GM20000 (cell line): ENCODE results near the gene C5AR2.
"Not testable (repeated sequence)": the region's sequence is repeated elsewhere in the genome, so short reads cannot be mapped to it uniquely, and the experiment has no call there.

ENCODE experiments used
- DNase-seq: peaks from one replicate; pipeline ENCODE4 v3.0.0; 2012; ENCODE audit warnings: low spot score
- TF ChIP-seq, protein P1 (sequence below): IDR thresholded peaks from 2 replicates; pipeline ENCODE4 v1.5.1; 2012; ENCODE audit warnings: mild to moderate bottlenecking, control low read depth; ENCODE audit errors: extremely low read depth, missing control alignments

C5AR2 gene

DNA sequence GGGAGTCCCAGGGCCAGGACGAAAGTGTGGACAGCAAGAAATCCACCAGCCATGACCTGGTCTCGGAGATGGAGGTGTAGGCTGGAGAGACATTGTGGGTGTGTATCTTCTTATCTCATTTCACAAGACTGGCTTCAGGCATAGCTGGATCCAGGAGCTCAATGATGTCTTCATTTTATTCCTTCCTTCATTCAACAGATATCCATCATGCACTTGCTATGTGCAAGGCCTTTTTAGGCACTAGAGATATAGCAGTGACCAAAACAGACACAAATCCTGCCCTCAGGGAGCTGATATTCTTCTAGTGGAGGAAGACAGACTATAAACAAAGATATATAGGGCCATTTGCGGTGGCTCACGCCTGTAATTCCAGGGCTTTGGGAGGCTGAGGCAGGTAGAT lies 9.8 kb downstream of the C5AR2 start:
- DNase-seq, result no peak

DNA sequence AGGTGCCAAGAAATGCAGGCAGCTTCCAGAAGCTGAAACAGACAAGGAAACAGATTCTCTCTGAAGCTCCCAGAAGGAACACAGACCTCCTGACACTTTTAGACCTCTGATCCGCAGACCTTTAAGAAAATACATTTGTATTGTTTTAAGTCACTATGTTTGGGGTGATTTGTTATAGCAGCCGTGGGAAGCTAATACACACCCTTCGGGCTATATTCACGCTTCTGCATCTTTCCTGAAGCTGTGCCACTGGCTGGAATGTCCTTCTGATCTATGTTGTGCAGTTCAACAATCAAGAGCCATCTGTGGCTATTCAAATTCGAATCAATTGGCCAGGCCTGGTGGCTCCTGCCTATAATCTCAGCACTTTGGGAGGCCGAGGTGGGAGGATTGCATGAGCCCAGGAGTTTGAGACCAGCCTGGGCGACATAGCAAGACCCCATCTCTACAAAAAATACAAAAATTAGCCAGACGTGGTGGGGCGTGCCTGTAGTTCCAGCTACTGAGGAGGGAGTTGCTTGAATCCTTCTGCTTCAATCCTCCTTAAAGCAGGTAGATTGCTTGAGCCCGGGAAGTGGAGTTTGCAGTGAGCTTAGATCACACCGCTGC lies 11.3 kb downstream of the C5AR2 start:
- no peak for DNase-seq
- TF ChIP-seq, protein P1, sequence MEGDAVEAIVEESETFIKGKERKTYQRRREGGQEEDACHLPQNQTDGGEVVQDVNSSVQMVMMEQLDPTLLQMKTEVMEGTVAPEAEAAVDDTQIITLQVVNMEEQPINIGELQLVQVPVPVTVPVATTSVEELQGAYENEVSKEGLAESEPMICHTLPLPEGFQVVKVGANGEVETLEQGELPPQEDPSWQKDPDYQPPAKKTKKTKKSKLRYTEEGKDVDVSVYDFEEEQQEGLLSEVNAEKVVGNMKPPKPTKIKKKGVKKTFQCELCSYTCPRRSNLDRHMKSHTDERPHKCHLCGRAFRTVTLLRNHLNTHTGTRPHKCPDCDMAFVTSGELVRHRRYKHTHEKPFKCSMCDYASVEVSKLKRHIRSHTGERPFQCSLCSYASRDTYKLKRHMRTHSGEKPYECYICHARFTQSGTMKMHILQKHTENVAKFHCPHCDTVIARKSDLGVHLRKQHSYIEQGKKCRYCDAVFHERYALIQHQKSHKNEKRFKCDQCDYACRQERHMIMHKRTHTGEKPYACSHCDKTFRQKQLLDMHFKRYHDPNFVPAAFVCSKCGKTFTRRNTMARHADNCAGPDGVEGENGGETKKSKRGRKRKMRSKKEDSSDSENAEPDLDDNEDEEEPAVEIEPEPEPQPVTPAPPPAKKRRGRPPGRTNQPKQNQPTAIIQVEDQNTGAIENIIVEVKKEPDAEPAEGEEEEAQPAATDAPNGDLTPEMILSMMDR, result no peak

More for the DNA sequence above, 9.8 kb downstream of the C5AR2 start:
- TF ChIP-seq, protein P1, result no peak

DNA sequence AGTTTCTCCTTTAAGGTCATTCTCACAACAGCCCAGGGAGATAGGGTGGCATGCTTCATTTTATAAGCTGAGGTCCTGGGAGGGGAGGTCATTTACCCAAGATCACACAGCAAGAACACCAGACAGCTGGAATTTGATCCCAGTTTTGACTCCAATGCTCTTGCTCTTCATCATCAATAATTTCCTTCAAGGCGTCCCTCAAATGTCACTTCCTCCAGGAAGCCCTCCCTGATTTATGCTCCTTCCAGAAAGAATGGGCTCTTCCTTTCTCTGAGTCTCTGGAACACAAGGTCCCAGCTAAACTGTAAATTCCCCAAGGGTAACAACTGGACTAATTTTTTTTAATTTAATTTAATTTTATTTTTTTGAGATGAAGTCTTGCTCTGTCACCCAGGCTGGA lies 12.4 kb downstream of the C5AR2 start:
- TF ChIP-seq, protein P1, result no peak
- no peak for DNase-seq

DNA sequence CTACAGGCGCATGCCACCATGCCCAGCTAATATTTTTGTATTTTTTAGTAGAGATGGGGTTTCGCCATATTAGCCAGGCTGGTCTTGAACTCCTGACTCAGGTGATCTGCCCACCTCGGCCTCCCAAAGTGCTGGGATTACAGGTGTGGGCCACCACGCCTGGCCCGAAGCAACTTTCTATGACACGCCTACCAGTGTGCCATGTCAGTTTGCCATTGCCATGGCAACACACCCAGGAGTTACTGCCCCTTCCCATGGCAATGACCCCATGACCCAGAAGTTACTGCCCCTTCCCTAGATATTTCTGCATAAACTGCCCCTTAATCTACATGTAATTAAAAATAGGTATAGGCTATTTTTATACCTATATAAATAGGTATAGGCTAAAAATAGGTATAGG lies 14.0 kb downstream of the C5AR2 start:
- DNase-seq, result not testable (repeated sequence)

DNA sequence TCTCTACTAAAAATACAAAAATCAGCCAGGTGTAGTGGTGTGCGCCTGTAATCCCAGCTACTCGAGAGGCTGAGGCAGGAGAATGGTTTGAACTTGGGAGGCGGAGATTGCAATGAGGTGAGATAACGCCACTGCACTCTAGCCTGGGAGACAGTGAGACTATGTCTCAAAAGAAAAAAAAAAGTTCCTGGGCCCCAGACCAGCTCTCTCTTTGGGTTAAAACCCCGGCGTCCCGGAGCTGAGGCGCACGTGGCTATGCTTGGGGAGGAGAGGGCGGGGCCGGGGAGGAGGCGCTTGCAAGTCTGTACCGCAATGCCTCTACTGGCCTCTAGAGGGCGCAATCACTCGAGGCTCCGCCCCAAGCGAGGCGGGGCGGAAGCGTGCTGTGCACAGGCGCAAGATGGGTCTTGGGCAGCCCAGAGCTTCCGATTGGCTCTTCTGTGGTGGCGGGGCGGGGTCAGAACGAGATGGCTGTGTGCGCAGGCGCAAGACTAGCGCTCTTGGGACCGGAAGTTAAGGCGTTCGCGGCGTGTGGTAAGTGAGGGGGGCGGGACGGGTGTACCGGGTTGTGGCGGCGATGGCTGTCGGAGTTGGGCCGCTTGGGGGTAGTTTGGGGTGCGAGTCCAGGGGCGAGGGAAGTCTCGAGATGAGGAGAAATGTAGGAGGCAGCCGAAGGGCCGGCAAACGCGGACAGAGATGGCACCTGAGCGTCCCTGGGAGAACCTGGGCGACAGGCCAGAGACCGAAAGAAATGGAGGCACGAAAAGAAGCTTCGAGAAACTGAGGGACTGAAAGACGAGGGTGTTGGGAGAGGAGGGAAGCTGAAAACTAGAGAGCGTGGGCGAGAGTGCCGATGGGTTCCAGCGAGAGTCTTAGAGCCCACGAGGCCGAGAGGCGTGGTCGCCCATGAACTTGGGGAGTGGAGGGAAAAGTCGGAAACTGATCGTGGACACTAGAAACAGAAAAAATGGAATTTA lies 17.1 kb downstream of the C5AR2 start, which contains the start of gene DHX34:
DHX34 (plus strand) TSS at position 497 of the 977 bp plus-strand sequence. CDS start 3,716 bp downstream, outside the sequence.
- DNase-seq, result peak; percentile 99
- TF ChIP-seq, protein P1, result peak; percentile 89

DNA sequence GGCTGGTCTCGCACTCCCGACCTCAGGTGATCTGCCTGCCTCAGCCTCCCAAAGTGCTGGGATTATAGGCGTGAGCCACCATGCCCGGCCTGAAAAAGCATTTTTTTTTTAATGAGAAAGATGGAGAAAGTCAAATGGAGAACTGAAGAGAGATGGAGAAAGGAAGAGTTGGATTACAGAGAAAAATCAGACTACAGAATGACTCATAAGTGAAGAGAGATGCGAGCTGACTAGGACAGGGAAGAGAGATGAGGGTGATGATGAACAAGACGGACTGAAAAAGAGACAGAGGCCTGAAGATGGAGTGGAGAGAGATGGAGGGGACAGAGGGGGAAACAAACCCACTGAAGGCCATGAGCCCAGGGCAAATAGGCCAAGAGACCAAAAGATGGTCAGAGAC lies 18.7 kb downstream of the C5AR2 start:
- TF ChIP-seq, protein P1, result no peak
- no peak for DNase-seq

DNA sequence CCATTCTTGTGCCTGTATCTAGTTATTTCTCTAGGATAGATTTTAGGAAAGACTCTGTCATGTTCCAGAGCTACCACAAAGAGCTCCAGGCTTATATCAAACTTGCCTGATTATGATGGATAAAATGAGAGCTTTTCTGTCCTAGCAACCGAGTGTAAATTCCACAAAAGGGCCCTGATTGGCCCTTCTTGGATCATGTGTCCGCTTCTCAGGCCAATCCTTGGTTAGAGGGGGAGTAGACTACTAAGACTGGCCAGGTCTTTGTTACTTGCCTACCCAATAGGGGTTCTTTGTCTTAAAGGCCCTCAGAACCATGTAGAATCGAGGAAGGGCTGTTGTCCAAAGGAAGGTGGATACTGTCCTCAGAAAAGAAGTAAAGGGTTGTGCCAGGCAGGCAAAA lies 19.6 kb downstream of the C5AR2 start:
- peak; percentile 47 for DNase-seq
- TF ChIP-seq, protein P1, result no peak
